Measurements from ENCODE around the gene AK2.
"Not testable (repeated sequence)": the region's sequence is repeated elsewhere in the genome, so short reads cannot be mapped to it uniquely, and the experiment has no call there.

Gene AK2

GRCh38 chr1:33036051-33036525 is 595 bp downstream of the AK2 start:
- peak overlapping the region; percentile 91 for H3K27ac ChIP-seq (ENCODE audit: low read length)
- H3K4me1 ChIP-seq (ENCODE audit: control insufficient read depth in 1 of 2, insufficient read depth in 2 of 2, low read length in 2 of 2) = peaks cover 6 to 35% of the 10 kb centered on the region in 2 donors

GRCh38 chr1:33032126-33032869 is 4.4 kb downstream of the AK2 start:
- Histone ChIP-seq H3K27ac (ENCODE audit: low read length) (no peak overlapping the region), H3K9me3 (ENCODE audit: control insufficient read depth in 1 of 2, low read length in 2 of 2) (no peaks in the 10 kb centered on the region), H3K4me3 (ENCODE audit: low read depth in 1 of 2, low read length in 2 of 2) (no peak overlapping the region), H3K4me1 (ENCODE audit: control insufficient read depth in 1 of 2, insufficient read depth in 2 of 2, low read length in 2 of 2) (peaks cover 6 to 35% of the 10 kb centered on the region in 2 donors), H3K36me3 (ENCODE audit: control insufficient read depth in 1 of 2, insufficient read depth in 2 of 2, low read length in 2 of 2) (peaks cover 0 to 10% of the 10 kb centered on the region in 2 donors), H3K27me3 (ENCODE audit: low read depth, low read length) (no peaks in the 10 kb centered on the region)

More at GRCh38 chr1:33036051-33036525, 595 bp downstream of the AK2 start:
- no peaks in the 10 kb centered on the region for H3K9me3 ChIP-seq (ENCODE audit: control insufficient read depth in 1 of 2, low read length in 2 of 2)
- peaks cover 0 to 2% of the 10 kb centered on the region in 2 donors for H3K36me3 ChIP-seq (ENCODE audit: control insufficient read depth in 1 of 2, insufficient read depth in 2 of 2, low read length in 2 of 2)
- H3K4me3 ChIP-seq (ENCODE audit: low read depth in 1 of 2, low read length in 2 of 2) = peak overlapping the region; percentile 84 to 93
- H3K27me3 ChIP-seq (ENCODE audit: low read depth, low read length) = no peaks in the 10 kb centered on the region

GRCh38 chr1:33031506-33031905 is 5.2 kb downstream of the AK2 start:
- Histone ChIP-seq H3K27ac (ENCODE audit: low read length) (no peak overlapping the region), H3K9me3 (ENCODE audit: control insufficient read depth in 1 of 2, low read length in 2 of 2) (no peaks in the 10 kb centered on the region), H3K27me3 (ENCODE audit: low read depth, low read length) (no peaks in the 10 kb centered on the region), H3K36me3 (ENCODE audit: control insufficient read depth in 1 of 2, insufficient read depth in 2 of 2, low read length in 2 of 2) (peaks cover 0 to 10% of the 10 kb centered on the region in 2 donors), H3K4me1 (ENCODE audit: control insufficient read depth in 1 of 2, insufficient read depth in 2 of 2, low read length in 2 of 2) (peaks cover 6 to 35% of the 10 kb centered on the region in 2 donors), H3K4me3 (ENCODE audit: low read depth in 1 of 2, low read length in 2 of 2) (no peak overlapping the region)

GRCh38 chr1:33030575-33030974 is 6.1 kb downstream of the AK2 start:
- Histone ChIP-seq H3K9me3 (ENCODE audit: control insufficient read depth in 1 of 2, low read length in 2 of 2) (no peaks in the 10 kb centered on the region), H3K27ac (ENCODE audit: low read length) (no peak overlapping the region), H3K4me3 (ENCODE audit: low read depth in 1 of 2, low read length in 2 of 2) (no peak overlapping the region), H3K27me3 (ENCODE audit: low read depth, low read length) (no peaks in the 10 kb centered on the region), H3K36me3 (ENCODE audit: control insufficient read depth in 1 of 2, insufficient read depth in 2 of 2, low read length in 2 of 2) (peaks cover 0 to 10% of the 10 kb centered on the region in 2 donors), H3K4me1 (ENCODE audit: control insufficient read depth in 1 of 2, insufficient read depth in 2 of 2, low read length in 2 of 2) (peaks cover 5 to 29% of the 10 kb centered on the region in 2 donors)

- Histone ChIP-seq H3K27ac (ENCODE audit: low read length) (no peak overlapping the region), H3K27me3 (ENCODE audit: low read depth, low read length) (no peaks in the 10 kb centered on the region), H3K4me1 (ENCODE audit: control insufficient read depth in 1 of 2, insufficient read depth in 2 of 2, low read length in 2 of 2) (peaks cover 0 to 23% of the 10 kb centered on the region in 2 donors)
Observed at GRCh38 chr1:33029921-33030320, 6.8 kb downstream of the AK2 start.

GRCh38 chr1:33029209-33029608 is 7.5 kb downstream of the AK2 start:
- peaks cover 3 to 13% of the 10 kb centered on the region in 2 donors for H3K36me3 ChIP-seq (ENCODE audit: control insufficient read depth in 1 of 2, insufficient read depth in 2 of 2, low read length in 2 of 2)
- H3K27me3 ChIP-seq (ENCODE audit: low read depth, low read length) = no peaks in the 10 kb centered on the region
- no peak overlapping the region for H3K4me3 ChIP-seq (ENCODE audit: low read depth in 1 of 2, low read length in 2 of 2)
- H3K4me1 ChIP-seq (ENCODE audit: control insufficient read depth in 1 of 2, insufficient read depth in 2 of 2, low read length in 2 of 2) = peaks cover 0 to 18% of the 10 kb centered on the region in 2 donors
- H3K9me3 ChIP-seq (ENCODE audit: control insufficient read depth in 1 of 2, low read length in 2 of 2) = no peaks in the 10 kb centered on the region
- H3K27ac ChIP-seq (ENCODE audit: low read length) = no peak overlapping the region

More at GRCh38 chr1:33029921-33030320, 6.8 kb downstream of the AK2 start:
- H3K9me3 ChIP-seq (ENCODE audit: control insufficient read depth in 1 of 2, low read length in 2 of 2) = no peaks in the 10 kb centered on the region
- peaks cover 0 to 10% of the 10 kb centered on the region in 2 donors for H3K36me3 ChIP-seq (ENCODE audit: control insufficient read depth in 1 of 2, insufficient read depth in 2 of 2, low read length in 2 of 2)
- no peak overlapping the region for H3K4me3 ChIP-seq (ENCODE audit: low read depth in 1 of 2, low read length in 2 of 2)

GRCh38 chr1:33025761-33026160 is 10.9 kb downstream of the AK2 start:
- no peaks in the 10 kb centered on the region for H3K4me1 ChIP-seq (ENCODE audit: control insufficient read depth in 1 of 2, insufficient read depth in 2 of 2, low read length in 2 of 2)
- peaks cover 29 to 30% of the 10 kb centered on the region in 2 donors for H3K36me3 ChIP-seq (ENCODE audit: control insufficient read depth in 1 of 2, insufficient read depth in 2 of 2, low read length in 2 of 2)
- no peak overlapping the region for H3K4me3 ChIP-seq (ENCODE audit: low read depth in 1 of 2, low read length in 2 of 2)
- H3K27me3 ChIP-seq (ENCODE audit: low read depth, low read length) = no peaks in the 10 kb centered on the region
- H3K27ac ChIP-seq (ENCODE audit: low read length) = no peak overlapping the region
- H3K9me3 ChIP-seq (ENCODE audit: control insufficient read depth in 1 of 2, low read length in 2 of 2) = no peaks in the 10 kb centered on the region

- Histone ChIP-seq H3K27ac (ENCODE audit: low read length) (no peak overlapping the region), H3K36me3 (ENCODE audit: control insufficient read depth in 1 of 2, insufficient read depth in 2 of 2, low read length in 2 of 2) (peaks cover 27 to 35% of the 10 kb centered on the region in 2 donors), H3K4me1 (ENCODE audit: control insufficient read depth in 1 of 2, insufficient read depth in 2 of 2, low read length in 2 of 2) (no peaks in the 10 kb centered on the region), H3K27me3 (ENCODE audit: low read depth, low read length) (no peaks in the 10 kb centered on the region), H3K4me3 (ENCODE audit: low read depth in 1 of 2, low read length in 2 of 2) (no peak overlapping the region), H3K9me3 (ENCODE audit: control insufficient read depth in 1 of 2, low read length in 2 of 2) (no peaks in the 10 kb centered on the region)
Observed at GRCh38 chr1:33025180-33025569, 11.5 kb downstream of the AK2 start.

GRCh38 chr1:33024430-33025179 is 12.1 kb downstream of the AK2 start:
- peaks cover 33 to 41% of the 10 kb centered on the region in 2 donors for H3K36me3 ChIP-seq (ENCODE audit: control insufficient read depth in 1 of 2, insufficient read depth in 2 of 2, low read length in 2 of 2)
- not testable (repeated sequence) for H3K4me1 ChIP-seq (ENCODE audit: control insufficient read depth in 1 of 2, insufficient read depth in 2 of 2, low read length in 2 of 2); H3K27ac ChIP-seq (ENCODE audit: low read length); H3K9me3 ChIP-seq (ENCODE audit: control insufficient read depth in 1 of 2, low read length in 2 of 2); H3K4me3 ChIP-seq (ENCODE audit: low read depth in 1 of 2, low read length in 2 of 2); H3K27me3 ChIP-seq (ENCODE audit: low read depth, low read length)

- H3K9me3 ChIP-seq (ENCODE audit: control insufficient read depth in 1 of 2, low read length in 2 of 2) = no peaks in the 10 kb centered on the region
- peak overlapping the region; percentile 1 for H3K27ac ChIP-seq (ENCODE audit: low read length)
- H3K27me3 ChIP-seq (ENCODE audit: low read depth, low read length) = no peaks in the 10 kb centered on the region
- peaks cover 48 to 58% of the 10 kb centered on the region in 2 donors for H3K36me3 ChIP-seq (ENCODE audit: control insufficient read depth in 1 of 2, insufficient read depth in 2 of 2, low read length in 2 of 2)
- no peak overlapping the region for H3K4me3 ChIP-seq (ENCODE audit: low read depth in 1 of 2, low read length in 2 of 2)
- no peaks in the 10 kb centered on the region for H3K4me1 ChIP-seq (ENCODE audit: control insufficient read depth in 1 of 2, insufficient read depth in 2 of 2, low read length in 2 of 2)
Observed at GRCh38 chr1:33022650-33023200, 14.0 kb downstream of the AK2 start.
